ENCODE results near the gene SLFN5. TPM values are rescaled to one million over a fixed set of nuclear protein-coding genes. Genes with fewer than 3 reads are reported as not detected.

SLFN5 gene
- total and polyA plus RNA-seq, 4 donors: 3.3 to 66.3 (median 22.5) TPM

- DNase-seq (no peak), ATAC-seq (ENCODE audit: low FRiP score) (no peak)
- WGBS, 2 donors: 41 to 48% methylated on average over 2 of the region's 2 CpGs
- H3K4me3 ChIP-seq (ENCODE audit: low read length in 2 of 2): no peak overlapping the region
- H3K27ac ChIP-seq (ENCODE audit: low read depth in 1 of 2, low read length in 2 of 2): no peak overlapping the region
- intact Hi-C loops (cut with DNase I): no loop called here
- H3K4me1 ChIP-seq (ENCODE audit: control insufficient read depth in 1 of 2, insufficient read depth in 2 of 2, low read length in 2 of 2): no peaks in the 10 kb centered on the region
- peaks cover 4% of the 10 kb centered on the region for H3K9me3 ChIP-seq (ENCODE audit: control insufficient read depth, low read length)
- peaks cover 0 to 2% of the 10 kb centered on the region in 2 donors for H3K27me3 ChIP-seq (ENCODE audit: control insufficient read depth in 1 of 2, insufficient read depth in 2 of 2, low read length in 1 of 2)
- H3K36me3 ChIP-seq (ENCODE audit: control insufficient read depth in 1 of 2, insufficient read depth in 2 of 2, low read length in 1 of 2): no peaks in the 10 kb centered on the region
Measured at GRCh38 chr17:35235917-35236316, 7.0 kb upstream of the SLFN5 start.

- 63 to 75% methylated on average over 5 of the region's 5 CpGs for WGBS, 2 donors
- H3K36me3 ChIP-seq (ENCODE audit: control insufficient read depth in 1 of 2, insufficient read depth in 2 of 2, low read length in 1 of 2): no peaks in the 10 kb centered on the region
Measured at GRCh38 chr17:35236821-35237220, 6.1 kb upstream of the SLFN5 start.

GRCh38 chr17:35238821-35239220 is 4.1 kb upstream of the SLFN5 start:
- no peak overlapping the region for H3K27ac ChIP-seq (ENCODE audit: low read depth in 1 of 2, low read length in 2 of 2)
- DNase-seq: no peak
- intact Hi-C loops (cut with DNase I): no loop called here
- no peak overlapping the region for H3K4me3 ChIP-seq (ENCODE audit: low read length in 2 of 2)
- 70 to 77% methylated on average over 2 of the region's 2 CpGs for WGBS, 2 donors
- H3K27me3 ChIP-seq (ENCODE audit: control insufficient read depth in 1 of 2, insufficient read depth in 2 of 2, low read length in 1 of 2): no peaks in the 10 kb centered on the region
- no peaks in the 10 kb centered on the region for H3K36me3 ChIP-seq (ENCODE audit: control insufficient read depth in 1 of 2, insufficient read depth in 2 of 2, low read length in 1 of 2)
- H3K4me1 ChIP-seq (ENCODE audit: control insufficient read depth in 1 of 2, insufficient read depth in 2 of 2, low read length in 2 of 2): no peaks in the 10 kb centered on the region
- H3K9me3 ChIP-seq (ENCODE audit: control insufficient read depth, low read length): peaks cover 1% of the 10 kb centered on the region
- ATAC-seq (ENCODE audit: low FRiP score): no peak

More at GRCh38 chr17:35236821-35237220, 6.1 kb upstream of the SLFN5 start:
- no peak overlapping the region for H3K4me3 ChIP-seq (ENCODE audit: low read length in 2 of 2)
- H3K9me3 ChIP-seq (ENCODE audit: control insufficient read depth, low read length): peaks cover 4% of the 10 kb centered on the region
- no peak overlapping the region for H3K27ac ChIP-seq (ENCODE audit: low read depth in 1 of 2, low read length in 2 of 2)
- H3K27me3 ChIP-seq (ENCODE audit: control insufficient read depth in 1 of 2, insufficient read depth in 2 of 2, low read length in 1 of 2): peaks cover 0 to 2% of the 10 kb centered on the region in 2 donors
- intact Hi-C loops (cut with DNase I): no loop called here
- H3K4me1 ChIP-seq (ENCODE audit: control insufficient read depth in 1 of 2, insufficient read depth in 2 of 2, low read length in 2 of 2): no peaks in the 10 kb centered on the region
- no peak for DNase-seq
- ATAC-seq (ENCODE audit: low FRiP score): no peak

- DNase-seq (no peak), ATAC-seq (ENCODE audit: low FRiP score) (no peak)
- H3K4me3 ChIP-seq (ENCODE audit: low read length in 2 of 2): no peak overlapping the region
- WGBS, 2 donors: 73 to 77% methylated on average over 4 of the region's 4 CpGs
- intact Hi-C loops (cut with DNase I): loop anchor here in 1 of 2 donors (5.0 kb wide), 1 partner anchor 192 kb away; the partner anchor contains the start of gene SLFN12
- H3K4me1 ChIP-seq (ENCODE audit: control insufficient read depth in 1 of 2, insufficient read depth in 2 of 2, low read length in 2 of 2): no peaks in the 10 kb centered on the region
- peaks cover 1% of the 10 kb centered on the region for H3K9me3 ChIP-seq (ENCODE audit: control insufficient read depth, low read length)
- H3K27me3 ChIP-seq (ENCODE audit: control insufficient read depth in 1 of 2, insufficient read depth in 2 of 2, low read length in 1 of 2): no peaks in the 10 kb centered on the region
- no peak overlapping the region for H3K27ac ChIP-seq (ENCODE audit: low read depth in 1 of 2, low read length in 2 of 2)
- no peaks in the 10 kb centered on the region for H3K36me3 ChIP-seq (ENCODE audit: control insufficient read depth in 1 of 2, insufficient read depth in 2 of 2, low read length in 1 of 2)
Measured at GRCh38 chr17:35239823-35240222, 3.0 kb upstream of the SLFN5 start.

- no peaks in the 10 kb centered on the region for H3K36me3 ChIP-seq (ENCODE audit: control insufficient read depth in 1 of 2, insufficient read depth in 2 of 2, low read length in 1 of 2)
- intact Hi-C loops (cut with DNase I): loop anchor here in 1 of 2 donors (5.0 kb wide), 1 partner anchor 191 kb away; the partner anchor contains the start of gene SLFN12
- no peak for DNase-seq
- no peak for ATAC-seq (ENCODE audit: low FRiP score)
- H3K4me1 ChIP-seq (ENCODE audit: control insufficient read depth in 1 of 2, insufficient read depth in 2 of 2, low read length in 2 of 2): no peaks in the 10 kb centered on the region
- no peaks in the 10 kb centered on the region for H3K27me3 ChIP-seq (ENCODE audit: control insufficient read depth in 1 of 2, insufficient read depth in 2 of 2, low read length in 1 of 2)
- no peak overlapping the region for H3K27ac ChIP-seq (ENCODE audit: low read depth in 1 of 2, low read length in 2 of 2)
- H3K9me3 ChIP-seq (ENCODE audit: control insufficient read depth, low read length): peaks cover 1% of the 10 kb centered on the region
- no peak overlapping the region for H3K4me3 ChIP-seq (ENCODE audit: low read length in 2 of 2)
- 95 to 96% methylated on average over 8 of the region's 8 CpGs for WGBS, 2 donors
Measured at GRCh38 chr17:35240861-35241260, 2.0 kb upstream of the SLFN5 start.

- H3K27me3 ChIP-seq (ENCODE audit: control insufficient read depth in 1 of 2, insufficient read depth in 2 of 2, low read length in 1 of 2): no peaks in the 10 kb centered on the region
- no peaks in the 10 kb centered on the region for H3K4me1 ChIP-seq (ENCODE audit: control insufficient read depth in 1 of 2, insufficient read depth in 2 of 2, low read length in 2 of 2)
- intact Hi-C loops (cut with DNase I): loop anchor here in 1 of 2 donors (5.0 kb wide), 1 partner anchor 191 kb away; the partner anchor contains the start of gene SLFN12
- no peak overlapping the region for H3K27ac ChIP-seq (ENCODE audit: low read depth in 1 of 2, low read length in 2 of 2)
- H3K9me3 ChIP-seq (ENCODE audit: control insufficient read depth, low read length): no peaks in the 10 kb centered on the region
- no peak for ATAC-seq (ENCODE audit: low FRiP score)
- no peaks in the 10 kb centered on the region for H3K36me3 ChIP-seq (ENCODE audit: control insufficient read depth in 1 of 2, insufficient read depth in 2 of 2, low read length in 1 of 2)
- DNase-seq: no peak
- WGBS, 2 donors: 80 to 87% methylated on average over 19 of the region's 19 CpGs
- no peak overlapping the region for H3K4me3 ChIP-seq (ENCODE audit: low read length in 2 of 2)
Measured at GRCh38 chr17:35241520-35241919, 1.4 kb upstream of the SLFN5 start.

GRCh38 chr17:35242158-35242804 is 591 bp upstream of the SLFN5 start:
- no peaks in the 10 kb centered on the region for H3K36me3 ChIP-seq (ENCODE audit: control insufficient read depth in 1 of 2, insufficient read depth in 2 of 2, low read length in 1 of 2)
- peak; percentile 47 for ATAC-seq (ENCODE audit: low FRiP score)
- 1 to 2% methylated on average over 43 of the region's 43 CpGs for WGBS, 2 donors
- H3K27ac ChIP-seq (ENCODE audit: low read depth in 1 of 2, low read length in 2 of 2): peak overlapping the region in 1 of 2 donors; percentile 76
- no peaks in the 10 kb centered on the region for H3K9me3 ChIP-seq (ENCODE audit: control insufficient read depth, low read length)
- H3K27me3 ChIP-seq (ENCODE audit: control insufficient read depth in 1 of 2, insufficient read depth in 2 of 2, low read length in 1 of 2): no peaks in the 10 kb centered on the region
- no peaks in the 10 kb centered on the region for H3K4me1 ChIP-seq (ENCODE audit: control insufficient read depth in 1 of 2, insufficient read depth in 2 of 2, low read length in 2 of 2)
- H3K4me3 ChIP-seq (ENCODE audit: low read length in 2 of 2): peak overlapping the region; percentile 75 to 77
- peak; percentile 73 to 81 for DNase-seq
- intact Hi-C loops (cut with DNase I): loop anchor here (2.0 to 5.0 kb wide), 3 partner anchors 131 to 191 kb away; partner anchors contain the start of genes SLFN12 (in 2 of the 2) and SLFN11 (in 1 of the 2)

- ATAC-seq (ENCODE audit: low FRiP score) (peak; percentile 75), DNase-seq (peak in 1 of 2 donors; percentile 79)
- Histone ChIP-seq H3K27ac (ENCODE audit: low read depth in 1 of 2, low read length in 2 of 2) (peak overlapping the region; percentile 20 to 58), H3K9me3 (ENCODE audit: control insufficient read depth, low read length) (no peaks in the 10 kb centered on the region), H3K27me3 (ENCODE audit: control insufficient read depth in 1 of 2, insufficient read depth in 2 of 2, low read length in 1 of 2) (no peaks in the 10 kb centered on the region), H3K4me1 (ENCODE audit: control insufficient read depth in 1 of 2, insufficient read depth in 2 of 2, low read length in 2 of 2) (no peaks in the 10 kb centered on the region), H3K36me3 (ENCODE audit: control insufficient read depth in 1 of 2, insufficient read depth in 2 of 2, low read length in 1 of 2) (no peaks in the 10 kb centered on the region), H3K4me3 (ENCODE audit: low read length in 2 of 2) (peak overlapping the region; percentile 75 to 79)
- intact Hi-C loops (cut with DNase I): loop anchor here (2.0 to 5.0 kb wide), 3 partner anchors 129 to 189 kb away; partner anchors contain the start of genes SLFN12 (in 2 of the 2) and SLFN11 (in 1 of the 2)
- WGBS, 2 donors: 4 to 9% methylated on average over 14 of the region's 14 CpGs
Measured at GRCh38 chr17:35243561-35244340, 879 bp downstream of the SLFN5 start.
